ENCODE data around the gene AGL. TPM values are rescaled to one million over a fixed set of nuclear protein-coding genes. Genes with fewer than 3 reads are reported as not detected.
"Not testable (repeated sequence)": the region's sequence is repeated elsewhere in the genome, so short reads cannot be mapped to it uniquely, and the experiment has no call there.

Gene AGL
- polyA plus RNA-seq, 2 of the 4 experiments (the other 2 are of a cell fraction) = 5.5 to 7.4 TPM

- no peaks in the 10 kb centered on the region for H3K9me3 ChIP-seq
- CTCF ChIA-PET = no interaction called here
- no peak for ATAC-seq
- no peak for DNase-seq (ENCODE audit: low read depth in 1 of 2, low spot score in 1 of 2)
- POLR2A ChIA-PET = no interaction called here
- H3K4me2 ChIP-seq = no peak overlapping the region
- no peaks in the 10 kb centered on the region for H3K4me1 ChIP-seq
- 65% methylated on average over 1 of the region's 1 CpG for whole genome bisulfite sequencing (ENCODE audit: missing lambda C conversion rate)
- no peak overlapping the region for H3K27ac ChIP-seq
- no peak for FAIRE-seq
- no peak for TF ChIP-seq MAZ (IDR thresholded peaks at IDR 0.05; ENCODE audit: borderline replicate concordance, low read depth, low read length)
- no peak for TF ChIP-seq JUNB (IDR thresholded peaks at IDR 0.05)
- no peak for TF ChIP-seq PBX3 (IDR thresholded peaks at IDR 0.05)
- no peak for TF ChIP-seq E2F6 (IDR thresholded peaks at IDR 0.05; ENCODE audit: borderline replicate concordance, low read depth)
- no peak for TF ChIP-seq FOSL2 (IDR thresholded peaks at IDR 0.05)
- TF ChIP-seq FOSL2 (CRISPR knock-in tag; IDR thresholded peaks at IDR 0.05) = no peak
- no peak for TF ChIP-seq JUN (IDR thresholded peaks at IDR 0.05)
- no peak for TF ChIP-seq HOXB13 (CRISPR knock-in tag; IDR thresholded peaks at IDR 0.05; ENCODE audit: low read depth)
- no peak for TF ChIP-seq ELK1 (IDR thresholded peaks at IDR 0.05; ENCODE audit: low read depth, low read length)
- TF ChIP-seq GATA3 (IDR thresholded peaks at IDR 0.05; ENCODE audit: borderline replicate concordance) = no peak
- TF ChIP-seq FOSB (CRISPR knock-in tag; IDR thresholded peaks at IDR 0.05) = no peak
- TF ChIP-seq CEBPB (IDR thresholded peaks at IDR 0.05) = no peak
- no peak for TF ChIP-seq CHD2 (IDR thresholded peaks at IDR 0.05; ENCODE audit: low read length, partially characterized antibody)
- TF ChIP-seq MYC (IDR thresholded peaks at IDR 0.05; ENCODE audit: borderline replicate concordance, low read length) = no peak
- no peak for TF ChIP-seq ZSCAN20 (CRISPR knock-in tag; IDR thresholded peaks at IDR 0.05)
- TF ChIP-seq EHMT2 (IDR thresholded peaks at IDR 0.05; ENCODE audit: low read depth) = no peak
- TF ChIP-seq PHF8 (IDR thresholded peaks at IDR 0.05; ENCODE audit: borderline replicate concordance, low read depth) = no peak
- no peak for TF ChIP-seq HES2 (IDR thresholded peaks at IDR 0.05)
- no peak for TF ChIP-seq REST (IDR thresholded peaks at IDR 0.05)
- H3K4me3 ChIP-seq = no peak overlapping the region
Measured at GRCh38 chr1:99891997-99892396, 41.8 kb downstream of the AGL start.

GRCh38 chr1:99903278-99903677, 53.1 kb downstream of the AGL start:
- H3K4me2 ChIP-seq; FAIRE-seq; H3K9me3 ChIP-seq; DNase-seq (ENCODE audit: low read depth in 1 of 2, low spot score in 1 of 2); H3K27ac ChIP-seq; CTCF ChIA-PET; ATAC-seq; POLR2A ChIA-PET; H3K4me1 ChIP-seq; H3K4me3 ChIP-seq: not testable (repeated sequence)
- 92% methylated on average over 4 of the region's 4 CpGs for WGBS (ENCODE audit: missing lambda C conversion rate)
